B cell (primary cell): ENCODE results near the gene SIGLEC6.

Source experiments
- EZH2 ChIP-seq: IDR thresholded peaks from 2 replicates; pipeline ENCODE4 v1.6.1; 2012; ENCODE audit warnings: borderline replicate concordance, low read depth, mild to moderate bottlenecking, moderate library complexity, low read length; ENCODE audit not compliant: insufficient read depth, poor library complexity, severe bottlenecking
- TF ChIP-seq, protein P1 (sequence below): fragments of 200-600 bp; IDR thresholded peaks from one replicate; pipeline ENCODE4 v1.8.0; 2022; ENCODE audit warnings: antibody characterized with exemption, mild to moderate bottlenecking

DNA sequence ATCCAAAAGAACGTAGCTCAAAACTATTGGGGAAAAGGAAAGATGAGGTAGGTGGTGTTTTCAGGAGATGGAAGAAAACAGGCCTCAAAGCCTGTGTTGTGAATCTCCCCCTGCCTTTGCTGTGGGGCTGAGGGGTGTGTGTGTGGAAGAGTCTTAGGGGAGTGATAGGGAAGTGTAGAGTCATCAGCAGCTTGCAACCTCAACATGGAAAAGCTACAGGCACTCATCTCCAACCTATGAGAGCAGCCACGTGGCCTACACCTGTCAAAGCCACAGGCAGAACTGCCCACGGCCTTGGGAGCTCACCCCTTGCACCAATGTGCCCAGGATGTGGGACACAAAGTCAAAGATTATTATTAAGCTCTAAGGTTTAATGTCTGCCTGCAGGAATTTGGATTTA lies 25.6 kb downstream of the SIGLEC6 start:
- TF ChIP-seq, protein P1, sequence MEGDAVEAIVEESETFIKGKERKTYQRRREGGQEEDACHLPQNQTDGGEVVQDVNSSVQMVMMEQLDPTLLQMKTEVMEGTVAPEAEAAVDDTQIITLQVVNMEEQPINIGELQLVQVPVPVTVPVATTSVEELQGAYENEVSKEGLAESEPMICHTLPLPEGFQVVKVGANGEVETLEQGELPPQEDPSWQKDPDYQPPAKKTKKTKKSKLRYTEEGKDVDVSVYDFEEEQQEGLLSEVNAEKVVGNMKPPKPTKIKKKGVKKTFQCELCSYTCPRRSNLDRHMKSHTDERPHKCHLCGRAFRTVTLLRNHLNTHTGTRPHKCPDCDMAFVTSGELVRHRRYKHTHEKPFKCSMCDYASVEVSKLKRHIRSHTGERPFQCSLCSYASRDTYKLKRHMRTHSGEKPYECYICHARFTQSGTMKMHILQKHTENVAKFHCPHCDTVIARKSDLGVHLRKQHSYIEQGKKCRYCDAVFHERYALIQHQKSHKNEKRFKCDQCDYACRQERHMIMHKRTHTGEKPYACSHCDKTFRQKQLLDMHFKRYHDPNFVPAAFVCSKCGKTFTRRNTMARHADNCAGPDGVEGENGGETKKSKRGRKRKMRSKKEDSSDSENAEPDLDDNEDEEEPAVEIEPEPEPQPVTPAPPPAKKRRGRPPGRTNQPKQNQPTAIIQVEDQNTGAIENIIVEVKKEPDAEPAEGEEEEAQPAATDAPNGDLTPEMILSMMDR = no peak
- TF ChIP-seq EZH2 = no peak
